Stimulated activated CD4-positive, alpha-beta T cell treated with anti-CD3 and anti-CD28 coated beads, TNF-alpha, amount 100 ng/mL, for 1 hour (primary cell): ENCODE measurements around the gene MRPL55.
"Not testable (repeated sequence)": the region's sequence is repeated elsewhere in the genome, so short reads cannot be mapped to it uniquely, and the experiment has no call there.

Experiments used
- DNase-seq, 3 donors: peaks; one replicate each; pipeline ENCODE4 v3.0.0-alpha.2; 2020; ENCODE audit warnings: low read depth in 3 of 3, low spot score in 1 of 3

MRPL55 gene

DNA sequence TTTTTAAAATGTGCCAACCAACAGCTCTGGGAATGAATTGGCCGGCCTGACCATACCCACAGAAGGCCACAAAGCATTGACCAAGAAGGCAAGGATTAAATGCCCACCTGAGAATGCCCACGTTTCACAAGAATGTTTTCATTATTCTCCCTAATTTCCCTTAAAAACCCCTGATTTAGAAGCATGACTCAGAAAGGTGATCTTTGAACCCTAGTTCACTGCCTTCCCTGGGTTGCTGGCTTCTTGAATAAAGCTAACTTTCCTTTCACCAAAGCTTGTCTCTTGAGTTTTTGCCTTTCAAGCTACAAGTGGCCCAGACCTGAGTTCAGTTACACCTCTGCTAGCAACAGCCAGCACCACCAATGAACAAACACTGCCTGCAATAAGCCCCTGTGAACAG is 14.4 kb upstream of the MRPL55 start:
- no peak for DNase-seq

DNA sequence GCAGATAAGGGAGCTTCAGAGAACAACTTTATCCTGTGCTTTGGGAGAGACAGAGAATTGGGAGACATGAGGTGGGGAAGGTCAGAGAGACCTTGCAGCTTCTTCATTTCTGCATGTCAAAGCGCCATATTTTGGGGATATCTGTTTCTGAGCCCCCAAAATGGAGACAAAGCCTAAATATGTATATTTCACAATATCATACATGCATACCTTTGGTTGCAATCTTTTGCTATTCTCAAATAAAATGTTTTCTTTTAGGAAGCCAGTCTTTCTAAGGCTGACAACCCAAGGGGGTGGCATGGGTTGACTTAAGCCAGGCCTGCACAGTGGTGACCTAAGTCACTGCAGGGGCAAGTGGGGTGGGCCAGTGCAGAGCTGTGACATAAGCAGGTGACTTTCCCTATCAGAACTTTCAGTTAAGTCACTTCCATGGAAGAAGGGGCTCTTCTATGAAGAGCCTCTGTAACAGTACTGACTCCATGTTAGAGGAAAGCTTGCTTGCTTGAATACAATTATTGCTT is 13.9 kb upstream of the MRPL55 start:
- no peak for DNase-seq

DNA sequence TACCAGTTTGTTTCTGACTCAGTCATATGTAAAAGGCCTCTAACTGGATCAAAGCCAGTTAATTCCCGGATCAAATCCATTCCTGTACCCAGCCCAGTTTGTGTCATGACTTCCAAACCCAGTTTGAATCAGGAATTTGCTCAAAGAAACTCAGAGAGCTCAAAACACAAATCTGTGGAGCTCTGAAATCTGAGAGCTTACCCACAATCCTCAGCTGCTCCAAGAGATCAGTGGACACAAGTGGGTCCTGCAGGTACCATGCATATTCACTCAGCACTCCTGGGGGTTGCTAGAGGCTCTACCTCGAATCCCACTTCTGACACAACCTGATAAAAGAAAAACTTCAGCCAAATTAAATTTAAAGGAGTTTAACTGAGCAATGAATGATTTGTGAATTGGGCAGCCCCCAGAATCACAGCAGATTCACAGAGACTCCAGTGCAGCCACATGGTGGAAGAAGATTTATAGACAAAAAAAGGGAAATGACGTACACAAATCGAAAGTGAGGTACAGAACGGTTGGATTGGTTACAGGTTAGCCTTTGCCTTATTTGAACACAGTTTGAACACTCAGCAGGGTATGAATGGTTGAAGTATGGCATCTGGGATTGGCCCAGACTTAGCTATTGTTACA is 11.9 kb upstream of the MRPL55 start:
- no peak for DNase-seq

DNA sequence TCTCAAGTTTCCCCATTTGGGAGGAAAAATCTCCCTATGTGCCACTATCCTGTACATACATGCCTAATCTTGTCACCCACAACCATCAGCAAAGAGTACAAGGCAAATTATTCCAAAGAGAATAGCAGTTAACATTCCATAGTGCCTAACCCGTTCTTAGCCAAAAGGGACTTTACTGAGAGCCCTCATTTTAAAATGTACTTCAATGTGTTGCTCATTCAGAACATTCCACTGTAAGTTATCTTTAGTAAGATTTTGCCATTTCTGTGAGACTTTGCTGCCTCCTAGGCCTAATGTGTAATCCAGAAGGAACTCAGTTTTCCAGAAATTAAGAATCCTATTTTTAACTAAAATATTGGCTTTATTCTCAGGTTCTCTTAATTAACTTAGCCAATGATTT is 11.3 kb upstream of the MRPL55 start:
- no peak for DNase-seq

DNA sequence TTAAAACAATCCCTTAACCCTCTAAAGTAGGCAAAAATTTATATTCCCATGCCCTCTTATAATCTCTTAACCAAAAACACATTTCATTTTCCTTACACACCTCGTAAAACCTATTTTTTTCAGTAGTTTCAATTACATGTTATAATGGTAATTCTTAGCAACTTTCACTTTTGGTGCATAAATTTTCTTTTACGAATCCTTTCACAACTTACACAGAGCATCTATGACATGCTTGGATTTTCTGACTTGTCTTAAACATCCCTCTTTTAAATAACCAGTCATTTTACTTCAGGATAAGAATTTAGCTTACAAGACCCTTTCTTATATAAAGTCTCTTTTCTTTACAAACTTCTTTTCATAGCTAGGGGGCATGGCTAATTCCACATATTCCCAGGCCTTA is 8.9 kb upstream of the MRPL55 start:
- DNase-seq = no peak

DNA sequence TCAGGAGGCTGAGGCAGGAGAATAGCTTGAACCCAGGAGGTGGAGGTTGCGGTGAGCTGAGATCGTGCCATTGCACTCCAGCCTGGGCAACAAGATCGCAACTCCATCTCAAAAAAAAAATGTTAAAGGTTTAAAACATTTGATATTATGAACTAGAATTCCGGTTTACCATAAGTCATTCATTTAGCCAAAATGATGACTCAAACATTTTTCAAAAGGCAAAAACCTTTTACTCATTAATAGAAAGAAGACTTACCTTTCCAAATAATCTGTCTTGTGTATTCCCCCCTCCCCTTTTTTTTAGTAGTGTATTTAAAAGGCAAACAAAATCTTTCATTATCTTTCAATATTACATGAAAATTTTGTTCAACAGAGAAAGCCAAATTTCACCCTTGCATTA is 8.2 kb upstream of the MRPL55 start:
- no peak for DNase-seq

DNA sequence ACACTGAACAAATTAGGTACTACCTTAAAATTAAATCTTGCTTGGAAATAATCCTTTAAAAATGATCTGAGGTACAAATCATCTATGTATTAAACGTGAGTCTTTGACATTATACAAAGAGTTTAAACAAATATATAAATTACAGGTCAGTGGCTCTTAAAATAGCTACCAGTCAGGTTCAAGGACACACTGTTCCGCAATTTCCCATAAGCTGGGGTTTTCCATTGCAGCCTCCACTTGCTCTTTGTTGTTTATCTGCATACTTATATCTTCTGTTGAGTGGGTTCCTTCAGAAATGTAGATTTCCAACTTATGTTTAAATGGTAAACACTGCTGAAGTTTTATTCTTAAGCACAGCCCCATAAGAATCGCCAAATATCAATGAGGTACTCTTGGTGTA is 5.7 kb upstream of the MRPL55 start:
- no peak for DNase-seq

DNA sequence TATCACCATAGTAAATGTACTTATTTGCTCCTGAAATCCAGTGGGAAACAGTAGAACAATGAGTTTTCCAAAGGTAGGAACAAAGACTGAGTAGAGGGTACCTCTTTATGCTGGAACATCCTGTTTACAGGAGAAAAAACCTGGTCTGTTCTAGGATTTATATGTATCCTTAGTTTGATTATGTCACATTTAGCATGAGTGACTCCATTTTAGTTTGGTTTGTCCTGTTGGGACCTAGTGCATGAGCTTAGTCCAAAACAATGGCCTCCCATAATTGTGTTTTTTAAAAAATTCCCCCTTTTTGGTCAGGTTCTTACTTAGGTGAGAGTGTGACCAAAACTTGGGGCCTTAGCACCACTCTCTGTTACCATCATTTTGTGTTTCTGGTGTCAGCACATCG is 3.5 kb upstream of the MRPL55 start:
- no peak for DNase-seq

DNA sequence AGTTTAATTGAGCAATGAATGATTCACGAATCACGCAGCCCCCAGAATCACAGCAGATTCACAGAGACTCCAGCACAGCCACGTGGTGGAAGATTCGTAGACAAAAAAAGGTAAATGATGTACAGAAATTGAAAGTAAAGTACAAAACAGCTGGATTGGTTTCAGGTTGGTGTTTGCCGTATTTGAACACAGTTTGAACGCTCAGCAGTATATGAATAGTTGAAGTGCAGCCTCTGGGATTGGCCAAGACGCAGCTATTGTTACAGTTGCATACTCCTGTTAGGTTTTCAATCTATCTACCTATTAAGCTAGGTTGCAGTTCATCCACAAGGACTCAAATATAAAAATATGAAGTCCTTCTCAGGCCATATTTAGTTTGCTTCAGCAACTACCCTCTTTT is 3.1 kb upstream of the MRPL55 start:
- DNase-seq = no peak

DNA sequence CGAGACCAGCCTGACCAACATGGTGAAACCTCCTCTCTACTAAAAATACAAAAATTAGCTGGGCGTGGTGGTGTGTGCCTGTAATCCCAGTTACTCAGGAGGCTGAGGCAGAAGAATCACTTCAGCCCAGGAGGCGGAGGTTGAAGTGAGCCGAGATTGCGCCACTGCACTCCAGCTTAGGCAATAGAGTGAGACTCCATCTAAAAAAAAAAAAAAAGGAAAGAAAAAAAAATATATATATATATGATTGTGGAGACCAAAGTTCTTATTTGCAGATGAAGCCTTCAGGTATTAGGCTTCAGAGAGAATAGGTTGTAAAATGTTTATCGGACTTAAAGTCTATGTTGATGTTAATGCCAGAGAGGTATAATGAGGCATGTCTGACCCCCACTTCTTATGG is 2.2 kb upstream of the MRPL55 start:
- DNase-seq = not testable (repeated sequence)

DNA sequence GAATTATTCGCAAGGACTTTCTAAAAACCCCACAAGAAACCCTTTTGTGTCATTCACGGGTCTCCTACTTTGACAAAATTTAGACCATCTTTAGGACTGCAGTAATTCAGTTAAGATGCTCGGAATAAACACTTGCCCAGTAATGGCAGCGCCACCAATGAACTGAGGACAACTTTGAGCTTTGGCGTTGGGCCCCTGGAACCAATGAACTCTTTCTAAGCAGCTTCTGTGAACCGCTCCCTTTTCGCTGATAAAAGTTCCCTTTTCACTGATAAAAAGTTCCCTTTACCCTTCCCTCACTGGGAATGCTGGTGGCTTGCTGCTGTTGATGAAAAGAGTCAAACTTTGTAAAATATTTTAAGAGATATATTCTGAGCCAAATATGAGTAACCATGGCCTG is 1.5 kb upstream of the MRPL55 start:
- DNase-seq = no peak

DNA sequence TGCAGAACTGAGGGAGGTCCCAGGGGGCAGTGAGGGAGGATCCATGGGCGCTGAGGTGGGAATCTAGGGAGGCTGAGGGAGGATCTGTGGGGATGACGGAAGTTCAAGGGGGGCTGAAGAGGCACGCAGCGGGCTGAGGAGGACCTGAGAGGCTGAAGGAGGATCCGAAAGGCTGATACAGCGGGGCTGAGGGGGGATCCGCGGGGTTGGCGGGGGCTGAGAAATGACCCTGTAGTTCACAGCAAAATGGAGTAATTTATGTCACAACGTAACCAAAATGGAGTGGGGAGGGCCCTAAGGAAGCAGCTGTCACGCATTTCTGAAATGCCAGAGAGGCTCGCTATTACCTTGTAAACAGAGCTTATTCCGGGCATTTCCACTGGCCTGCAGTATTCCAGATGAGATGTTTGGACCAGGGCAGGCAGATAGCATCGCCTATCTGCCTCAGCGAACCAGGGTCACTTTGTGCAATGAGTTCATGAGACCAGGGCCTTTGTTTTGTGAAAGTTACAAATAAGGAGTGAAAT is 926 bp upstream of the MRPL55 start:
- DNase-seq = no peak

DNA sequence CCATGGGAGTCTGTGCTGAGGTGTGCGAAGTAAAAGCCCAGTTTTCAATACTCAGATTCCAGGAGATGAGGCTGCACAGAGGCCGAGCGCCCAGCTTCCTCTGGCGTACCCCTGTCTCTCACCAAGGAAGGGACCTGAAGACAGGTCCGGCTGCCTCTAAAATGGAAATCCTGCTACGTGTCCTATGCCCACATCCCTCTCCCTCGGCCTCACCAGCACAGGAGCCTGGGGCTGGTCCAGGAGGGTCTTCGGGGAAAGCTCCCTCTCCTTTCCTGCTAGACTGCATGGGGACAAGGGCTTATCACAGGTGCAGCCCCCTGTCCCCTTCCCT is 392 bp downstream of the MRPL55 start:
- no peak for DNase-seq

DNA sequence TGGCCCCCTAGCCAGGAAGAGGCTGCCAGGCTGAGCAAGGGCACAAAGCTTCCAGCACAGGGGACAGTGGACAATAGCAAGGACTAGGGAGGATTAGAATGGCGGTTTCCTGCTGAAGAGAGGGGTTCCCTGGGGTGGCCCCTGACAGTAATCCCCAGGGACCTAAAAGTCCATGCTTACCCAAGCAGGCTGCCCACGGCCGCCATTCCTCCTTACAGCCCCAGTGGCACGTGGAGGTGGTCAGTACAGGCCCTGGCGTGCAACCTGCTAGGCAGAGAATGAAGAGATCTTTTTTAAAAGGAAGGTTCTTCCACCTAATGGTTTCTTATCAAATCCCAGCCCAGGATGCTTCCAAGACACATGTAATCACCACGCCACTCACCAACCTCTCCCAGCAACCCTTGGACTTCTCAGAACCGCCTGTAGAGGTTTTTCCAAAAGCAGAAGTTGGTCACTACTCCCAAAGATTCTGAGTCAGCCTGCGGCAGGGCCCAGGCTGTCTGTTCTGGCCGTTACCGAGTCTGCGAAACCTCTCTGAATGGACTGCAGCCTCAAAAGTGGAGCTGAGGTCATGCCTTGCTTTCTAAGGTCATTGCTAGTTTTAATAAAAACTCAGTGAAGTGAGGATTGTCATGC is 926 bp downstream of the MRPL55 start:
- no peak for DNase-seq

DNA sequence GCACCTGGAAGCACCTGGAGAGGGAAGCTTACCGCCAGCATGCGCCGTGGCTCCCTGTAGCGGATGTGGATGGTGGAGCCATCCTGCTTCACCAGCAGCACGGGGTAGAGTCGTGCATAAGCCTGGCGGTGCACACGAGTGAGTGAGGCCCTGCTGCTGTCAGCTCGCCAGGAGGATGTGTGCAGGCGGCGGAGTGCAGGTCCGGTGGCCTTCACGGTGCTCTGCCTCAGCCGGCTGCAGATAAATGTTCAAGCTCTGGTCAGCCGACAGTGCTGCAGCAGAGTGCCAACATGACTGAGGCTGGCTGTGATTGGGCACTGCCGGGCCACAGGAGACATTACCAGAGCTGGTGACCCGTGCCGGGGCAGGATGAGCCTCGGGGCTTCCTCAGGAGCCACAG is 1.5 kb downstream of the MRPL55 start:
- DNase-seq = no peak

DNA sequence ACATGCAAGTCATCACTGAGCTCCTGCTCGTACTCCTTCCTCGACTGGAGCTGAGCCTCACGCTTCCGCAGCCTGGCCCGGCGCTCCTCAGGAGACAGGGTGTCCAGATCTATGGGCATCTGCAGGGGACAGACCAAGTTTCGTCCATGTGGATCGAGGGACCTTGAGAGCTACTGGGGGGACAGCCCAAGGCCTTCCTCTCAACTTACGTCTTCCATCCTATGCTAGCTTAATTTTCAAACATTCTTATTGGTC is 2.4 kb downstream of the MRPL55 start:
- DNase-seq = no peak

DNA sequence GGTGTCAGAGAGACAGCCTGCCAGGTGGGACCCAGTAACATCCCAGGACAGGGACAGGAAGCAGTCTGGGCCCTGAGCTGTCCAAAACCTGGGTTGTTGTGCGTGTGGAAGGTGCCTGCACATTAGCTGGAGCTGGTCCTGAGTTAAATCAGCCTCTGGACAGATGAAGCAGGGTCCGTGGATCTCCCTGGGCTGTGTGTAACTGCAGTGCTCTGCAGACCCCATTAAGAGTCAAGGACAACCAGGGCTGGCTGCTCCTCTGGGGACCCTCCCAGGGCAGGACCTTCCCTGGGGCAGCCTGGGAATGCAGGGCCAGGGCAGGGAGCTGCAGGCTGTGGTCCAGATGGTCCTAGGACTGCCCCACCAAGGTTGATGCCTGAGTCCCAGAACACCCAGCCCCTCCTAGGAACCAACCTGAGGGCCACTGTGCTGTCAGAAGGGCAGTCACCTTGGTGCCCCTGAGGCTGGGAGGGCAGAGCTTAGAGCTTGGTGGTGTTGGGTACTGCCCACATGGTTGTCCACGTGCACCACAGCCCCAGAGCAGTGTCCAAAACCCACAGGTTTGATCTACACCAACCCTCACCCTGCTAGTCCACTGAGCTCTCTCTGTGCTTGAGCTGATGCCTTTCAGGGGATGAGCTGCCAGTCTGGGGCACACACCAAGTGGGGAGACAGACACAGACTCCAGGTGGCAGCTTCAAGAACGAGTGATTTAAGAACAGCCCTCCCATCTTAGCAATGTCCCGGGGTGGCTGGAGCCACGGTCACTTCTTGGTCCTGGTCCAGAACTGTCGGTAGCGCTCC is 2.9 kb downstream of the MRPL55 start:
- no peak for DNase-seq

DNA sequence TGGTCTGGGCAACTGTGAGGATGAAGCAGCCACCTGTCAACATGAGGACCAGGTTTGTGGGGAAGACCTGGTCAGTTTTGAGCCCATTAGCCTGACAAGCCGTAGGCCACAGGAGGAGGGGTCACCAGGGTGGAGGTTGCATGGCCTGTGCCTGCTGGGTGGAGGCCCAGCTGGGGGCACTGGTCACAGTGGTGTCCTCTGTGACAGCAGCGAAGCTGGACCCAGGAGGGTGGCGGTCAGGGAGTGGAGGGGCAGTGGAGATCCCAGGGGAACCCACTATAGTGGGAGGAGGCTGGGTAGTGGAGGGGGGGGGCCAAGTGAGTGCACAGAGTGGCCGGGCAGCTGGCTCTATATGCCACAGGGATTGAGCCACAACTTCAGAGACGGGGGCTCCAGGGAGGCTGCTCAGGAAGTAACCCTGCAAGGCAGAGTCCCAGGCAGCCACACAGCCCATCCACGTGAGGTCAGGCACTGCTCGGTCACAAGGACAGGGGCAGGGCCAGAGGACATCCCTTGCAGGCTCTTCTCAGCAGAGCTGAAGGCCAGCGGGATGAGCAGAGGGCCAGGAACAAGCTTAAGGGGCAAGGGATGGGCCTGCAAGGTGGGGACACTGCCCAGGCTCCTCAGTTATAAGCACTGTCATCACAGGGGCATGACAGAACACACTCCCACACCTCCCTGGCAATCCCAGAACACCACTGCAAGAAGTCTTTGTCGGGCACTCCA is 3.7 kb downstream of the MRPL55 start:
- DNase-seq = no peak

DNA sequence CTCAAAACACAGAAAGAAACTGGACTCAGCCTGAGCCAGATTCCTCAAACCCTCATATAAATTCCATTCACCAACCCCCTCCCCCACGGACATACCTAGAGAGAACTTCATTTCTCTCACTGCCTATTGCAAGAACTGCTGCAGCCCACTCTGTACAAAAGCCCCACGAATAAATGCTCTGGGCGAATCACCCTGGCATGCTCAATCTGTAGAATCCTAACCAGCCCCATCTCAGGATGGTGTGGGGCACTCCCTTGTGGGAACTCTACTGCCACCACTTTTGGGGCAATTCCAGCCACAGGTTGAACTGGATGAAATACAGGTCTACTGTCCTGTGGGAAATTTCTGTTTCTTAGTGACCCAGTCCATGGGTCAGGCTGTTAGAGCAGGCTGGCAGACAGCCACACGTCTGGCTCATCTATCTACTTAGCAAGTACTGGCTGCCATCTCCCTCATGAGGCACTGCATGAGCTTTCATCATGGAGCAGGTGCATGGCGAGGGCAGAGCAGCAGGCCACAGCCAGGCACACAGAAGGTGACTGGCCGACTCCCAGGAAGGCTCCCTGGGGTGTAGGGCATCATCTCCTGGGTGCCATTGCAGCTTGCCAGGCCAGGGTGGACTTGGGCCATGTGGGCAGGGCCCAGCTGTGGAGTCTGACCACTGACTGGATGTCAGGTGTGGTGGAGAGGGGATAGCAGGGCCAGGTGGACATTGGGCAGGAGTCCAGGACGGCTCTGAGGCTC is 4.4 kb downstream of the MRPL55 start:
- no peak for DNase-seq

DNA sequence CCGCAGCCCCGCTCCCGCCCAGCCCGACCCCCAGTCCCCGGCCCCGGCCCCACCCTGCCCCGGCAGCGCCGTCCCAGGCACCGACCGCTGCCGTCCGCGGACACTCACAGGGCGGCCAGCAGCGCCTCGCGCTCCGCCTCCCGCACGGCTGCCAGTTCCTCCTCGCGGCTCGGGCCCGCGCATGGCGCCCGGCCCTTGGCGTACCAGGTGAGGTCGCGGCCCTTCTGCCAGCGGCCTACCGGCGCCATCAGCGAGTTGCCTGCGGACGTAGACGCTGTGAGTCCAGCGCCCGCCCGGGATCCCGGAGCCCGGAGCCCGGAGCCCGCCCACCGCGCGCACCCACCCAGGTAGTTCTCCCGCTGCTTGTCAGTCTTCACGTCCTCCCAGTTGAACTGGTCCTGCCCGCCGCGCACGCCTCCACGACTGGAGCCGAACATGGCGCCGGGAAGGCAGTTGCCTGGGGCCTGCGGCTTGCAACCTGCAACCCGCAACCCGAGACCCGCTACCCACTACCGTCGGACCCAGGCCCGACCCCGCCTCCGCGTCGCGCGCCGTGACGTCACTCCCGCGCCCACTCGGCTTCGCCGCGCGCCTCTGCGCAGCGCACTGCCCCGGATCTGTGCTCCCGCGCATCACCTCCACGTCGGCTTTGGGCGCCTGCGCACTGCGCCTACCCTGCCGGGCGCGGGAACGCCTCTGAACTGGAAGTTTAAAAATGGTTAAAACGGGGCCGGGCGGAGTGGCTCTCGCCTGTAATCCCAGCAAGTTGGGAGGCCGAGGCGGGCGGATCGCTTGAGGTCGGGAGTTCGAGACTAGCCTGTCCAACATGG is 6.1 kb downstream of the MRPL55 start, which contains the start of gene C1orf35:
C1orf35 (minus strand) TSS at position 535 of the 830 bp plus-strand sequence; CDS start at position 437, 98 bp downstream.
- DNase-seq = peak; percentile 82 to 94 (median 84)
